ENCODE results near the gene NTM. TPM values are rescaled to one million over a fixed set of nuclear protein-coding genes. Genes with fewer than 3 reads are reported as not detected.

The NTM gene
- total RNA-seq, 1 donor from 2014 or later, result not detected

DNA sequence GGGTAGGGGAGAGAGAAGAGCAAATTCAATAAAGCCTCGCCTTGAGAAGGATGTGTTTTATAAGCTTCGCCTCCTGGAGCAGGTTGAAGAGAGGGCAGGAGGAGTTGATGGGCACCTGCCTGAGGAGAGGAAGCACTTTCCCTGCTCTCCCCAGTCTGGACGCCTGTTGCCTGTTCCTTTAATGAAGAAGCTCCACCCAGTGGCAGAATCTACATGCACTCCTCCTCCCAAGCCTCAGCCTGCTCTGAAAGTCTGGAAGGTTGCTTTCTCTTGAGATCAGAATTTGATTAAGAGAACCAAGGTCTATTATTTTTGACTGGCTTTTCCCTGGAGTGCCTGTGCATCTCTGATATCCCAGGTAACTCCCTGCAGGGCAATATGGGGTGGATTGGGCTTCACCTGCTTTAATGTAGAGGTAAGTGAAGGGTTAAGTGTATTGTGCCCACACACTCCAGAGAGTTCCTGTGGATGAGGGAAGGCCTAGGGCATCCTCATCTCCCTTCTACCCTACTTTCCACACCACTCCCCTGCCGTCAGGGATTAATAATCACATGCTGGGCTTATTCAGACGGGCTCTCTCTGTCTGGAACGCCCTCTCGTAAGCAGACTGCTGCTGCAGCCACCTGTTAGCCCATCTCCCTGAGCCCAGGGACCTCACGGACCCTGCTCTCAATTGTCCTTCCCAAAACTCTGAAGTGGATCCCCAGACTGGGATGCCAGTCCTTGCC, 22.3 kb downstream of the NTM start:
- CTCF ChIA-PET, result no interaction called here
- no peak overlapping the region for H3K27ac Mint-ChIP-seq
- POLR2A ChIA-PET, result no interaction called here
- no peaks in the 10 kb centered on the region for H3K9me3 Mint-ChIP-seq
- H3K27me3 Mint-ChIP-seq, result no peaks in the 10 kb centered on the region
- TF ChIP-seq, protein P1, sequence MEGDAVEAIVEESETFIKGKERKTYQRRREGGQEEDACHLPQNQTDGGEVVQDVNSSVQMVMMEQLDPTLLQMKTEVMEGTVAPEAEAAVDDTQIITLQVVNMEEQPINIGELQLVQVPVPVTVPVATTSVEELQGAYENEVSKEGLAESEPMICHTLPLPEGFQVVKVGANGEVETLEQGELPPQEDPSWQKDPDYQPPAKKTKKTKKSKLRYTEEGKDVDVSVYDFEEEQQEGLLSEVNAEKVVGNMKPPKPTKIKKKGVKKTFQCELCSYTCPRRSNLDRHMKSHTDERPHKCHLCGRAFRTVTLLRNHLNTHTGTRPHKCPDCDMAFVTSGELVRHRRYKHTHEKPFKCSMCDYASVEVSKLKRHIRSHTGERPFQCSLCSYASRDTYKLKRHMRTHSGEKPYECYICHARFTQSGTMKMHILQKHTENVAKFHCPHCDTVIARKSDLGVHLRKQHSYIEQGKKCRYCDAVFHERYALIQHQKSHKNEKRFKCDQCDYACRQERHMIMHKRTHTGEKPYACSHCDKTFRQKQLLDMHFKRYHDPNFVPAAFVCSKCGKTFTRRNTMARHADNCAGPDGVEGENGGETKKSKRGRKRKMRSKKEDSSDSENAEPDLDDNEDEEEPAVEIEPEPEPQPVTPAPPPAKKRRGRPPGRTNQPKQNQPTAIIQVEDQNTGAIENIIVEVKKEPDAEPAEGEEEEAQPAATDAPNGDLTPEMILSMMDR (IDR thresholded peaks at IDR 0.05), result no peak
- DNase-seq, result no peak
- H3K4me1 Mint-ChIP-seq, result no peaks in the 10 kb centered on the region
- no peak overlapping the region for H3K4me3 Mint-ChIP-seq
- ATAC-seq (ENCODE audit: low read depth), result no peak
- intact Hi-C loops (cut with micrococcal nuclease), result no loop called here
- no peaks in the 10 kb centered on the region for H3K36me3 Mint-ChIP-seq (ENCODE audit: low read depth)

DNA sequence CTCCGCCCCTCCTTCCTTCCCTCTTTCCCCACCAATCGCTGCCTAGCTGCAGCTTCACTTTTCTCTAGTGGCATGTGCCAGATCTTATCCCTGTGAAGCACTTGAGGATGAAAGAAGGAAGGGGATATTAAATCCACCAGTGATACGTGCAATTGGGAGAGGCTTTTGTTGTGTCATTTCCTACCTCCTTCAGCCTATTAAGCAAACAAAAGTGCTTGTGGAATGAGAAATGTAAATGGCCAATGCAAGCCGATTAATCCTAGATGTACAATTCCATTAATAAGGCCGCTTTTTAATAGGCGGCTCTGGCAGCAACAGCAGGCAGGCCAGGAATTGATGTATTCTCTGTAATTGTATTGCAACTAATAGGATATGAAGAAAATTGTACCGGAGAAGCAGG, 23.3 kb downstream of the NTM start:
- Mint-ChIP-seq H3K4me3 (no peak overlapping the region), H3K36me3 (ENCODE audit: low read depth) (no peaks in the 10 kb centered on the region), H3K27ac (no peak overlapping the region), H3K27me3 (no peaks in the 10 kb centered on the region), H3K9me3 (no peaks in the 10 kb centered on the region), H3K4me1 (no peaks in the 10 kb centered on the region)
- no peak for DNase-seq
- intact Hi-C loops (cut with micrococcal nuclease), result no loop called here
- ChIA-PET POLR2A (no interaction called here), CTCF (no interaction called here)
- no peak for ATAC-seq (ENCODE audit: low read depth)
- TF ChIP-seq, protein P1 (IDR thresholded peaks at IDR 0.05), result no peak

DNA sequence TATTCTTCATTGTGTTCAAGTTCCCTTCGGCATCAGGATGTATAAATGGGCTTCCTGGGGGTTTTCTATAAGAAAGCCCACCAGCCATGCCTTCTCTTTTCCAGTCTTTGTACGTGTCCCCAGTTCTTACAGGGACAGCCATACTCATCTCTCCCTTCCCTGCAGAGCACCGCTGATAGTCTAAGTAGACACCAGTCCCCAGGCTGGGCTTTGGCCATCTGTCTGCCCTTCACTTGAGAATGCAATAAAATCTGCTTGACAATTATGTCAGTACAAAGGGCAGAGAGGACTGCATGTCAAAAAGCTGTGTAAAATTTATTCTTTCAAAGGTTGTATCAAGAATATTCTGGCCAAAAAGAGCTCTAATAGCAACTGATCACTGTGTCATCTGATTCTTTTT, 27.3 kb downstream of the NTM start:
- Mint-ChIP-seq H3K4me3 (no peak overlapping the region), H3K4me1 (no peaks in the 10 kb centered on the region), H3K9me3 (no peaks in the 10 kb centered on the region), H3K27ac (no peak overlapping the region), H3K27me3 (no peaks in the 10 kb centered on the region), H3K36me3 (ENCODE audit: low read depth) (no peaks in the 10 kb centered on the region)
- POLR2A ChIA-PET, result no interaction called here
- intact Hi-C loops (cut with micrococcal nuclease), result no loop called here
- CTCF ChIA-PET, result no interaction called here
- TF ChIP-seq, protein P1 (IDR thresholded peaks at IDR 0.05), result no peak
- no peak for DNase-seq
- no peak for ATAC-seq (ENCODE audit: low read depth)

DNA sequence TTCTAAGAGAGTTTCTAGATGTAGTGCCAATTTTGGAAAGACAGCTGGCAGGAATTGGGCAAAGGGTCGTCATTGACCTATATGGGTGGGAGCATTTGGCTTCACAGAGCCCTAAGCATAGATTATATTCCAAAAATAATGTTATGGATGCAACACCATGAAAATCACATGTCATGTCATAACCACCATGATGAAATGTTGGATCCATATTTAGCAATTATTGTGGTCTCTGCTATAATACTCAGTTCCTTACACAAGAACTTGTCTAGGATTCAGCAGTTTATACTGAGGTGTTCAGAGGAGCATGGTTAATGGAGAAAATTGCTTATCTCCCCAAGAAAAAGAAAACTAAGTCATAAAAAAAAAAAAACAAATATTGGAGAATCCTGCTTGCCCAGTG, 31.6 kb downstream of the NTM start:
- Mint-ChIP-seq H3K4me3 (no peak overlapping the region), H3K27ac (no peak overlapping the region), H3K9me3 (no peaks in the 10 kb centered on the region), H3K36me3 (ENCODE audit: low read depth) (no peaks in the 10 kb centered on the region), H3K4me1 (no peaks in the 10 kb centered on the region), H3K27me3 (no peaks in the 10 kb centered on the region)
- ChIA-PET POLR2A (no interaction called here), CTCF (no interaction called here)
- DNase-seq, result no peak
- intact Hi-C loops (cut with micrococcal nuclease), result no loop called here
- TF ChIP-seq, protein P1 (IDR thresholded peaks at IDR 0.05), result no peak
- no peak for ATAC-seq (ENCODE audit: low read depth)

DNA sequence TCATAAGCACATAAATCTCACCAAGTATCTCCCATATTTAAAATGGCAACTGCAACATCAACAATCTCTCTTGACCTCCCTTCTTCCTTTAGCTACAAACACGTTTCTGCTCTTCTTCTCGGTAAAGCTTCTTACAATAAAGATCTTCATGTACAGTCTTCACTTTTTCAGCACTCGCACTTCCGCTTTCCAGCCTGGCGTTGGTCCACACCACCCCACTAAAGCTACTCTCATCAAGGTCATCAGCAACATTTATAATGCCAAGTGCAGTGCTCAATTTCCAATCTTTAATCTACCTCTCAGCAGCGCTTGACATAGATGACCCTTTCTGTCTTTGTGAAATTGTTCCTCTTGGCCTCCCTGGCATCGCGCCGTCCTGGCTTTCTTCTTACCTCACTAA, 33.6 kb downstream of the NTM start:
- TF ChIP-seq, protein P1 (IDR thresholded peaks at IDR 0.05), result no peak
- ATAC-seq (ENCODE audit: low read depth), result no peak
- no peaks in the 10 kb centered on the region for H3K36me3 Mint-ChIP-seq (ENCODE audit: low read depth)
- ChIA-PET CTCF (no interaction called here), POLR2A (no interaction called here)
- no peaks in the 10 kb centered on the region for H3K4me1 Mint-ChIP-seq
- intact Hi-C loops (cut with micrococcal nuclease), result no loop called here
- H3K27ac Mint-ChIP-seq, result no peak overlapping the region
- DNase-seq, result no peak
- no peak overlapping the region for H3K4me3 Mint-ChIP-seq
- H3K9me3 Mint-ChIP-seq, result no peaks in the 10 kb centered on the region
- H3K27me3 Mint-ChIP-seq, result peaks cover 1% of the 10 kb centered on the region
